ENCODE data around the gene POLR1G. TPM values are rescaled to one million over a fixed set of nuclear protein-coding genes. Genes with fewer than 3 reads are reported as not detected.

The POLR1G gene
- total RNA-seq, 2 experiments from 2014 or later, result 9.8 to 11.6 TPM

- intact Hi-C loops (cut with micrococcal nuclease), result no loop called here
- Mint-ChIP-seq H3K9me3 (no peaks in the 10 kb centered on the region), H3K4me3 (no peak overlapping the region), H3K36me3 (ENCODE audit: low read depth) (no peaks in the 10 kb centered on the region), H3K27me3 (peaks cover 30% of the 10 kb centered on the region), H3K4me1 (ENCODE audit: low read depth) (peaks cover 9% of the 10 kb centered on the region), H3K27ac (no peak overlapping the region)
- POLR2A ChIA-PET, result no interaction called here
- peak; percentile 19 for ATAC-seq
- no peak for TF ChIP-seq CTCF (IDR thresholded peaks at IDR 0.05)
- no peak for DNase-seq
- CTCF ChIA-PET, result interaction anchor here (0.9 to 2.0 kb wide), 3 partner anchors 45 to 89 kb away, joined by 3 to 6 read pairs (median 3); no protein-coding TSS in a partner anchor
Measured at GRCh38 chr19:45395821-45396617, 10.4 kb upstream of the POLR1G start.

DNA sequence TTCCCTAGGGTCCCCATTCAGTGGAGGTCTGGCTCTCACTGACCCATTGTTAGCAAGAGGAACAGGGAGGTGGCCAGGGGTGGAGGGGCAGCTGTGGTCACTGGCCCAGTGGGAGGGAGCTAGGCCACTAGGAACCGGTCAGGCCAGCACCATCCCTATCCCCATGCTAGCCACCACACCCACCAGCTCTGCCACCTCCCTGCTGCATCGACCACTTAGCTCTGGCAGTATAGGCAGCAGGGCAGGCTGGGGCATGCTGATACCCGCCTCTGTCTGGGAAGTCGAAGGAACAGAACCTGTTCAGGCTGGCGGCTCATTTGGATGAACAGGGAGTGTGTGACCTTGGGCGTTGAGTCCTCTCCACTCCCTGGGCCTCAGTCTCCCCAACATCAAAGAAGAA is 6.3 kb upstream of the POLR1G start:
- ChIA-PET POLR2A (interaction anchor here (0.6 kb wide), 1 partner anchor 180 kb away, joined by 3 read pairs; no protein-coding TSS in a partner anchor), CTCF (interaction anchor here (2.2 to 3.7 kb wide), 4 partner anchors 39 to 95 kb away, joined by 6 to 32 read pairs (median 17); no protein-coding TSS in a partner anchor)
- Mint-ChIP-seq H3K4me1 (ENCODE audit: low read depth) (peaks cover 26% of the 10 kb centered on the region), H3K27ac (no peak overlapping the region), H3K36me3 (ENCODE audit: low read depth) (peaks cover 2% of the 10 kb centered on the region), H3K27me3 (peaks cover 56% of the 10 kb centered on the region), H3K9me3 (no peaks in the 10 kb centered on the region), H3K4me3 (no peak overlapping the region)
- intact Hi-C loops (cut with micrococcal nuclease), result no loop called here
- no peak for TF ChIP-seq CTCF (IDR thresholded peaks at IDR 0.05)
- no peak for DNase-seq
- ATAC-seq, result no peak

GRCh38 chr19:45401815-45402214 is 4.6 kb upstream of the POLR1G start:
- ATAC-seq (no peak), DNase-seq (no peak)
- intact Hi-C loops (cut with micrococcal nuclease), result no loop called here
- ChIA-PET POLR2A (interaction anchor here (1.1 kb wide), 1 partner anchor 77 kb away, joined by 4 read pairs; no protein-coding TSS in a partner anchor), CTCF (interaction anchor here (0.7 to 3.7 kb wide), 20 partner anchors 8 to 310 kb away, joined by 3 to 32 read pairs (median 4); no protein-coding TSS in a partner anchor)
- Mint-ChIP-seq H3K36me3 (ENCODE audit: low read depth) (peaks cover 2% of the 10 kb centered on the region), H3K4me1 (ENCODE audit: low read depth) (peaks cover 27% of the 10 kb centered on the region), H3K4me3 (no peak overlapping the region), H3K27me3 (peaks cover 48% of the 10 kb centered on the region), H3K27ac (no peak overlapping the region), H3K9me3 (no peaks in the 10 kb centered on the region)
- TF ChIP-seq CTCF (IDR thresholded peaks at IDR 0.05), result no peak

- intact Hi-C loops (cut with micrococcal nuclease), result no loop called here
- CTCF ChIA-PET, result interaction anchor here (0.6 to 3.7 kb wide), 22 partner anchors 9 to 310 kb away, joined by 3 to 32 read pairs (median 4); no protein-coding TSS in a partner anchor
- peak; percentile 36 for DNase-seq
Measured at GRCh38 chr19:45402298-45403061, 4.0 kb upstream of the POLR1G start.

More at GRCh38 chr19:45402298-45403061, 4.0 kb upstream of the POLR1G start:
- Mint-ChIP-seq H3K4me3 (no peak overlapping the region), H3K27me3 (peaks cover 44% of the 10 kb centered on the region), H3K9me3 (no peaks in the 10 kb centered on the region), H3K4me1 (ENCODE audit: low read depth) (peaks cover 26% of the 10 kb centered on the region), H3K36me3 (ENCODE audit: low read depth) (peaks cover 2% of the 10 kb centered on the region), H3K27ac (no peak overlapping the region)
- peak; percentile 50 for TF ChIP-seq CTCF (IDR thresholded peaks at IDR 0.05)
- ATAC-seq, result no peak
- POLR2A ChIA-PET, result interaction anchor here (0.6 to 1.1 kb wide), 3 partner anchors 11 to 76 kb away, joined by 3 to 4 read pairs (median 4); no protein-coding TSS in a partner anchor
